Neural crest cell (in vitro differentiated cells): ENCODE measurements around the gene COL11A1. TPM values are rescaled to one million over a fixed set of nuclear protein-coding genes. Genes with fewer than 3 reads are reported as not detected.

ENCODE experiments used
- DNase-seq: peaks from one replicate; pipeline ENCODE4 v3.0.0; 2021; ENCODE audit warnings: low read depth, mixed read lengths, low spot score
- H3K27ac Mint-ChIP-seq: one replicate; pipeline ENCODE4 v1.8.0; 2021; ENCODE audit warnings: mild to moderate bottlenecking, mixed read lengths; ENCODE audit not compliant: unreplicated experiment
- H3K27me3 Mint-ChIP-seq: 2 replicates; pipeline ENCODE4 v1.8.0; 2021; ENCODE audit warnings: low read depth, mild to moderate bottlenecking, mixed read lengths
- H3K36me3 Mint-ChIP-seq: 2 replicates; pipeline ENCODE4 v1.8.0; 2021; ENCODE audit warnings: low read depth, mild to moderate bottlenecking, mixed read lengths
- H3K4me1 Mint-ChIP-seq: 2 replicates; pipeline ENCODE4 v1.8.0; 2021; ENCODE audit warnings: mixed read lengths
- H3K4me3 Mint-ChIP-seq: one replicate; pipeline ENCODE4 v1.8.0; 2021; ENCODE audit warnings: mild to moderate bottlenecking, mixed read lengths
- H3K9me3 Mint-ChIP-seq: 2 replicates; pipeline ENCODE4 v1.8.0; 2021; ENCODE audit warnings: mixed read lengths
- total RNA-seq: library from RNA; stranded (reverse); gene quantifications from 2 replicates; pipeline ENCODE4 v1.2.1, GENCODE V29; 2021
- TF ChIP-seq, protein P1 (sequence below): fragments of 200-600 bp; sonication (generic); conservative IDR thresholded peaks from 2 replicates; pipeline ENCODE4 v1.5.0; 2021; ENCODE audit warnings: antibody characterized with exemption, mild to moderate bottlenecking

Gene COL11A1
- total RNA-seq, 1 donor from 2014 or later: 25.1 TPM

- TF ChIP-seq, protein P1, sequence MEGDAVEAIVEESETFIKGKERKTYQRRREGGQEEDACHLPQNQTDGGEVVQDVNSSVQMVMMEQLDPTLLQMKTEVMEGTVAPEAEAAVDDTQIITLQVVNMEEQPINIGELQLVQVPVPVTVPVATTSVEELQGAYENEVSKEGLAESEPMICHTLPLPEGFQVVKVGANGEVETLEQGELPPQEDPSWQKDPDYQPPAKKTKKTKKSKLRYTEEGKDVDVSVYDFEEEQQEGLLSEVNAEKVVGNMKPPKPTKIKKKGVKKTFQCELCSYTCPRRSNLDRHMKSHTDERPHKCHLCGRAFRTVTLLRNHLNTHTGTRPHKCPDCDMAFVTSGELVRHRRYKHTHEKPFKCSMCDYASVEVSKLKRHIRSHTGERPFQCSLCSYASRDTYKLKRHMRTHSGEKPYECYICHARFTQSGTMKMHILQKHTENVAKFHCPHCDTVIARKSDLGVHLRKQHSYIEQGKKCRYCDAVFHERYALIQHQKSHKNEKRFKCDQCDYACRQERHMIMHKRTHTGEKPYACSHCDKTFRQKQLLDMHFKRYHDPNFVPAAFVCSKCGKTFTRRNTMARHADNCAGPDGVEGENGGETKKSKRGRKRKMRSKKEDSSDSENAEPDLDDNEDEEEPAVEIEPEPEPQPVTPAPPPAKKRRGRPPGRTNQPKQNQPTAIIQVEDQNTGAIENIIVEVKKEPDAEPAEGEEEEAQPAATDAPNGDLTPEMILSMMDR: no peak
- no peak overlapping the region for H3K27ac Mint-ChIP-seq
Measured at GRCh38 chr1:102872526-102872925, 235.8 kb downstream of the COL11A1 start.

GRCh38 chr1:102872097-102872496, 236.2 kb downstream of the COL11A1 start:
- no peak for DNase-seq
- Mint-ChIP-seq H3K27ac (no peak overlapping the region), H3K27me3 (no peaks in the 10 kb centered on the region), H3K4me3 (no peak overlapping the region), H3K36me3 (no peaks in the 10 kb centered on the region), H3K4me1 (no peaks in the 10 kb centered on the region), H3K9me3 (peaks cover 5% of the 10 kb centered on the region)
- TF ChIP-seq, protein P1: no peak

More at GRCh38 chr1:102872526-102872925, 235.8 kb downstream of the COL11A1 start:
- H3K36me3 Mint-ChIP-seq: no peaks in the 10 kb centered on the region
- H3K4me1 Mint-ChIP-seq: no peaks in the 10 kb centered on the region
- H3K9me3 Mint-ChIP-seq: peaks cover 5% of the 10 kb centered on the region
- no peak overlapping the region for H3K4me3 Mint-ChIP-seq
- no peaks in the 10 kb centered on the region for H3K27me3 Mint-ChIP-seq
- no peak for DNase-seq

DNA sequence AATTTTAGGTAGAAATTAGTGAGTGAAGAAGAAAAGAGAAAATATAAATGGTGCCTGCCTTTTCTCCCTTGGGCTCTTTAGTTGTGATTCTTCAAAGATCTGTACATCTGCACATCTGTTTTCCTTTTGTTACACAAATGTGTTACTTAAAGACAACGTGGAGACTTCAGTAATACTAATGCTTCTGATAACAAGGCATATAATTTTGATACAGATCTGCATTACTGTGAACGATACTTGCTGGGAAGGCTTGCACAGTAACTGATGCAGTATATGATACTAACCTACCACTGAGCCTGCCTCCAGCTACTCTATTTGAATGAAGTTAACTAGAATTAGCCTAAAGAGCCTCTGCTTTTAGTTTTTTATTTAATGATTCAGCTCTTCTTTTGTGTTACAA, 244.6 kb downstream of the COL11A1 start:
- Mint-ChIP-seq H3K27me3 (no peaks in the 10 kb centered on the region), H3K9me3 (peaks cover 6% of the 10 kb centered on the region), H3K4me3 (no peak overlapping the region), H3K27ac (no peak overlapping the region), H3K4me1 (no peaks in the 10 kb centered on the region), H3K36me3 (peaks cover 3% of the 10 kb centered on the region)
- no peak for DNase-seq
- TF ChIP-seq, protein P1: no peak

DNA sequence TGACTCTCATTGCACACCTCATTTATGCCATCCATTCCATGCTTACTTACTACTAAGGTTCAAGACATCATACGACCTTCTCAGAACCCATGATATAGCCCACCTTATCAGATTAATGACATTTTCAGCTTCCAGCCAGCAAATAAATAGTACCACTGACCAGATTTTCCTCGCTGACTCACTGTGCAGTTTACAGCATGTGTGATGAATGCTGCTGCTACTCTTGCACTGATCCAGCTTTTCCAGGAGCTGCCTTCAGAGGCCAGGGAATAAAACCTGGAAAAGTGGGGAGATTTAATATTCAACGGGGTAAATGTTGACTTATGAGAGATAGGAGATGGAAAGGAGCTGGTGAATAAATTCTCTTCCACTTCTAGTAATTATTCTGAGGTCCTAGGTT, 247.1 kb downstream of the COL11A1 start:
- Mint-ChIP-seq H3K27me3 (no peaks in the 10 kb centered on the region), H3K4me1 (no peaks in the 10 kb centered on the region), H3K36me3 (peaks cover 3% of the 10 kb centered on the region), H3K9me3 (peaks cover 7% of the 10 kb centered on the region), H3K4me3 (no peak overlapping the region), H3K27ac (no peak overlapping the region)
- TF ChIP-seq, protein P1: no peak
- DNase-seq: no peak

DNA sequence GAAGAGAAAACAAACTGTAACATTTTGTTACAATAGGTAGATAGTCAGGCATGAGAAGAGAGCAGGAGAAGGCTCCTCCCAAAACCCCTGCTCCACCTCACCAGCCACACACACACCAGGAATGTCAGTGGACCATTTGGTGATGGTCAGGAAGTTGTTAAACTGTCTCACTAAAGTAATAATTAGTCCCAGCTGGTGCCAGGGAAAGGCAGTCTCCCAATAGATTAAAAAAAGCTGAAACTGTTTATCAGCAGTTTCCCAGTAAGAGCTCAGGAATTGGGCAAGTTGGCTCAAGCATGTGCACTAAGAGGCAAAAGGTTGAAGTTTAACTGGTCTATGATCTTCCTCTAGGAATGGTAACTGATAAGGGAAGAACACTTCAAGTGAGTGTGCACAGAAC, 249.6 kb downstream of the COL11A1 start:
- DNase-seq: no peak
- H3K27ac Mint-ChIP-seq: no peak overlapping the region
- peaks cover 3% of the 10 kb centered on the region for H3K36me3 Mint-ChIP-seq
- H3K4me3 Mint-ChIP-seq: no peak overlapping the region
- H3K4me1 Mint-ChIP-seq: no peaks in the 10 kb centered on the region
- peaks cover 10% of the 10 kb centered on the region for H3K9me3 Mint-ChIP-seq
- H3K27me3 Mint-ChIP-seq: no peaks in the 10 kb centered on the region
- TF ChIP-seq, protein P1: no peak

GRCh38 chr1:102857251-102857650, 251.1 kb downstream of the COL11A1 start:
- no peak overlapping the region for H3K4me3 Mint-ChIP-seq
- H3K27ac Mint-ChIP-seq: no peak overlapping the region
- H3K4me1 Mint-ChIP-seq: no peaks in the 10 kb centered on the region
- no peaks in the 10 kb centered on the region for H3K27me3 Mint-ChIP-seq
- H3K36me3 Mint-ChIP-seq: peaks cover 3% of the 10 kb centered on the region
- TF ChIP-seq, protein P1: no peak
- DNase-seq: no peak
- peaks cover 10% of the 10 kb centered on the region for H3K9me3 Mint-ChIP-seq
